HG02938 (cell line): ENCODE measurements around the gene IFNL2.

Experiments
- ATAC-seq: cut with Tn5 transposase; IDR thresholded peaks from one replicate; pipeline ENCODE4 v1.9.1; 2021; ENCODE audit warnings: mild to moderate bottlenecking, moderate library complexity; ENCODE audit not compliant: unreplicated experiment

IFNL2 gene

DNA sequence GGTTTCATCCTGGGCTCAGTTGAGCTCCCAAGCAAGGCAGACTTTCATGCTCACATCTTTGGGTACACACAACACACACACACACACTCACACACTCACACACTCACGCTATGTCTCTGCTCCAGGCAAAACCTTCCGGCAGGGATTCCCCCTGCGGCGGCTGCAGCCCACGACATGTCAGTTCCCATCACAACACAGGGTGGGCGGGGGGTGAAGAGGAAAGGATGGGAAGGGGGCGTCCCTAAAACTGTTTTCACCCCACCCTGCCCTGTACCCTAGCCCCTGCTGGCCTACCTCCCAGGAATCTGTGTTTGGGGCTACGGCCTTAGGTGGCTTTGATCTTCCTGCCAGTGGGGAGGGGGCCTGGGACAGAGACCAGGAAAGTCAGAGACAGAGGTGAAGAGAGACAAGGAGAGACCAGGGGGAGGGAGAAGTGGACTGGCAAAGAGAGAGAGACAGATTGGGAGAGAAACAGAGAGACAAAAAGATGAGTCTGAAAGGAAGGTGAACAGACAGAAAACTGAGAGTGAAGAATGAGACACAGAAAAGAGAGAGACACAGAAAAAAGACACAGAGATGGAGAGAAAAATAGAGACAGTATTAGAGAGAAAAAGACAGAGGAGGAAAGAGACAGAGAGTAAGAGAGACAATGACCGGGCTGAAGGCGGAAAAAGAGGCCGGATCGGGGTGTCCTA lies 48.6 kb downstream of the IFNL2 start:
- ATAC-seq, result no peak

DNA sequence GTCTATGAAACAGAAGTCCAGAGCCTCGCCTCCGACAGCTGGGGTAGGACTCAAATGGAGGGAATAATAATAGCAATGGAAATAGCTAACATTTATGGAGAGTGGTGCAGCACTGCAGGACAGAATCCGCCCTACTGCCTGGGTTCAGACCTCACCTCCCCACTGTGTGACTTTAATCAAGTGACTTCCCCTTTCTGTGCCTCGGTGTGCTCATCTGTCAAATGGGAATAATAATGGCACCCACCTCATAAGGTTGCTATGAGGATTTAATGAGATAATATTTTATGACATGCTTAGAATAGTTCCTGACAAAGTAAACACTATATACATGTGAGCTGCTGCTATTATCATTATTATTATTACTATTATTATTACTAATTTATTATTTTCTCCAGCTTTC lies 49.3 kb downstream of the IFNL2 start:
- no peak for ATAC-seq

DNA sequence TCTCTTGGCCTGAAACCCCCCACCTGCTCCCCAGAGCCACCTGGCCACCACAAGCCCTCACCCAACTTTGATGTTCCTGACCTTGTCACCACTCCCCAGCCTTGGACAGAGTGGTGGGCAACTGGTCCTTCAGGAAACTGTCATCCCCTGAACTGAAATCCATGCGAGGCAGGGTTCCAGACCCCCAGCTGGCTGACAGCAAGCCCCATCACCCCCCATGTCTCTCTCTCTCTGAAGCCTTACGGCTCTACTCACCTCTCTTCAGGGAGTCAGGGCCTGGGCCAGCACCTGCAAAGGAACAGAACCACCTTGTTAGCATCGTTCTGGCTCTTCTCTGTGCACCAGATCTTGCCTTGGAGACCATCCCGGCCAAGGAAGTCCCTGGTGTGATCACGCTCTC lies 49.9 kb downstream of the IFNL2 start:
- no peak for ATAC-seq

DNA sequence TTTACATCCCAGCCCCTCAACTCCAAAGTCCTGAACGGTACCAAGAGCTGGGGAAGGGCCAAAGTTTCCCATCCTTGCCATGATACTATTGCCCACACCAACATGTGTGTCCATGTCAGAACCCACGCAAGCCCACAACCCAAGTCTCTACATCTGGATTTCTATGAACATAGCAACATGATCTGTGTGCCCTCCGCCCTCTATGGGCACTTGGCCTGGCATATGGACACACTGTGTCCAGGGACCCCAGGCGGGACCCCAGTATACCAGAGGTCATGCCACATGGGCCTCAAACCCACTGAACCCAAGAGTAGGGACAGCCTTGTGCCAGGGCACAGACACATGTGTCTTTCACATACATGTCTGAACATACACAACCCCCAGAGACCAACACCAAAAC lies 50.5 kb downstream of the IFNL2 start:
- no peak for ATAC-seq

DNA sequence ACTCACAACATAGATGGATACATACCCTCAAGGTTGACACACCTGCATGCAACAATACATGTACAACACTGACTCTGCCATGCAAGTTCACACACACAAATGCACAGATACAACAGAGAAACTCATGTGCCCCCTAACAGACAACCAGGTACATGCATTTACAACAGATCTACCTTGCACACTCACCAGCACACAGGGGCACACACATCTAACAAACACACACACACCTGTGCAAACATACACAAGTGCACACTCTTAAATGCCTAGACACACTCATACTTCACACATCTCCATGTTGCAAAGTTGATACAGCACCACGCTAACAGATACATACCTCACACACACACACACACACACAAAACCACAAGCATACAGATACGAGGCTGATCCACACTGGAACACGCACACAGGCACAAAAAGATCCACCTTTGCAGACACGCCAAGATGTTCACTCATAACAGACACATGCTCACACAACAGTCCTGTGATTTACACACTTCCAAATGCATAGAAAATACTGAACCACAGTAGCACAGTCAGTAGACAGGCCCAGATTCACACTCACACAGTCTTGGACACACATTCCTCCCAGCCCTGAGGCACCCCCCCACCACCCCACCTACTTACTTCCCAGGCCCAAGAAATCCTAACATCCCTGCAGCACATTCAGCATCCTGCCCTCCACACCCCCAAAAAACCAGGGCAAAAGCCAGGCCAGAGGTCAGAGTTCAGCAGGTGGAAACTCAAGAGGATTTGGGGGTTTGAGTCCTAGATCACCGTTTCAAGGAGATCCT lies 51.1 kb downstream of the IFNL2 start:
- ATAC-seq, result no peak
